Panc1 (cell line): Measurements from ENCODE around the gene DNAJB8. TPM values are rescaled to one million over a fixed set of nuclear protein-coding genes. Genes with fewer than 3 reads are reported as not detected.

Experiments
- ATAC-seq: fragments of 200-7000 bp; cut with Tn5 transposase; 2 replicates; pipeline ENCODE4 v1.9.1; 2020; ENCODE audit warnings: mild to moderate bottlenecking, moderate library complexity
- BruUV-seq: library from RNA; stranded (reverse); fragments of 400-500 nt; replicated peaks from 2 replicates; lab custom pipeline; 2021; lab: Mats Ljungman, UMichigan
- CTCF ChIA-PET: fragments of 300-600 bp; sonication (Branson Sonifier 250); formaldehyde crosslinking; loops from one replicate; lab custom pipeline; 2022; ENCODE audit warnings: antibody characterized with exemption; lab: Charles Lee
- POLR2A ChIA-PET: fragments of 300-600 bp; sonication (Branson Sonifier 250); formaldehyde crosslinking; loops from one replicate; lab custom pipeline; 2022; ENCODE audit warnings: antibody characterized with exemption; lab: Charles Lee
- DNase-seq: peaks from one replicate; pipeline ENCODE4 v3.0.0-alpha.2; 2010; ENCODE audit warnings: low read depth, low spot score
- H3K27ac ChIP-seq: 2 replicates; pipeline ENCODE4 v1.5.1; 2011; ENCODE audit warnings: mild to moderate bottlenecking, low read length, inconsistent platforms
- H3K27me3 ChIP-seq: fragments of 200-500 bp; sonication (Bioruptor generic); 2 replicates; pipeline ENCODE4 v1.6.0; 2014; ENCODE audit warnings: low read length, inconsistent platforms; ENCODE audit not compliant: control insufficient read depth, insufficient read depth
- H3K36me3 ChIP-seq: fragments of 200-500 bp; sonication (Bioruptor generic); 2 replicates; pipeline ENCODE4 v1.5.1; 2014; ENCODE audit warnings: inconsistent platforms, mild to moderate bottlenecking, low read length, moderate library complexity; ENCODE audit not compliant: control insufficient read depth, insufficient read depth
- H3K4me1 ChIP-seq: 2 replicates; pipeline ENCODE4 v1.5.1; 2011; ENCODE audit warnings: inconsistent platforms, mild to moderate bottlenecking, low read length, moderate library complexity; ENCODE audit not compliant: control insufficient read depth, insufficient read depth
- H3K4me3 ChIP-seq, 2 experiments: 2 replicates each; pipeline ENCODE4 v1.5.1; 2011 to 2012; ENCODE audit warnings: low read depth in 2 of 2, low read length in 2 of 2, mild to moderate bottlenecking in 2 of 2, inconsistent platforms in 1 of 2, moderate library complexity in 1 of 2
- H3K9me3 ChIP-seq: fragments of 200-500 bp; sonication (Bioruptor generic); 2 replicates; pipeline ENCODE4 v1.5.1; 2014; ENCODE audit warnings: low read depth, mild to moderate bottlenecking, inconsistent platforms, low read length, moderate library complexity; ENCODE audit not compliant: control insufficient read depth, insufficient read depth
- CTCF ChIP-seq: fragments of 450-650 bp; IDR thresholded peaks from 2 replicates; pipeline ENCODE4 v1.5.1; 2017; ENCODE audit warnings: mild to moderate bottlenecking
- POLR2AphosphoS5 ChIP-seq: IDR thresholded peaks from 2 replicates; pipeline ENCODE4 v1.6.1; 2012; ENCODE audit warnings: mild to moderate bottlenecking, low read depth, low read length, moderate library complexity
- REST ChIP-seq, 2 experiments: IDR thresholded peaks; 2 replicates each; pipeline ENCODE4 v1.6.1; 2011 to 2012; ENCODE audit warnings: low read depth in 2 of 2, control low read depth in 1 of 2, low read length in 1 of 2, mild to moderate bottlenecking in 1 of 2, moderate library complexity in 1 of 2; ENCODE audit not compliant: insufficient read depth in 1 of 2
- SIN3A ChIP-seq: IDR thresholded peaks from 2 replicates; pipeline ENCODE4 v1.6.1; 2012; ENCODE audit warnings: low read depth, mild to moderate bottlenecking, low read length, moderate library complexity, borderline replicate concordance; ENCODE audit not compliant: insufficient read depth
- TCF7L2 ChIP-seq: IDR thresholded peaks from 2 replicates; pipeline ENCODE4 v1.6.1; 2011; ENCODE audit warnings: mild to moderate bottlenecking, low read depth, low read length, inconsistent platforms
- in situ Hi-C: cut with HindIII; loops from 2 replicates; pipeline ENCODE4 v1.10.0; 2016; ENCODE audit warnings: low sequenced_read_pairs, low pct_unique_long_range_greater_than_20kb
- intact Hi-C: fragments of 100-400 bp; cut with micrococcal nuclease; formaldehyde crosslinking; loops from one replicate; pipeline ENCODE4 v1.10.0; 2022; ENCODE audit not compliant: unreplicated experiment
- total RNA-seq: library from RNA; stranded (reverse); gene quantifications from one replicate; pipeline ENCODE4 v1.2.1, GENCODE V29; 2021; ENCODE audit not compliant: unreplicated experiment

DNAJB8 gene
- total RNA-seq, 1 experiment from 2014 or later, result not detected

GRCh38 chr3:128487813-128488635, 21.3 kb upstream of the DNAJB8 start:
- Histone ChIP-seq H3K4me3 (peak overlapping the region; percentile 90 to 92), H3K27ac (peak overlapping the region; percentile 97), H3K9me3 (no peaks in the 10 kb centered on the region), H3K4me1 (peaks cover 36% of the 10 kb centered on the region), H3K27me3 (no peaks in the 10 kb centered on the region), H3K36me3 (peaks cover 3% of the 10 kb centered on the region)
- CTCF ChIA-PET, result no interaction called here
- BruUV-seq, result no TSS peak
- in situ Hi-C loops, result no loop called here
- TF ChIP-seq CTCF (no peak), TCF7L2 (peak; percentile 88), SIN3A (peak; percentile 80; the same call in 1 of the 2 replicates), POLR2AphosphoS5 (peak; percentile 82), REST (IDR thresholded peaks at IDR 0.05; ENCODE audit: insufficient read depth in 1 of 2, low read depth in 2 of 2, low read length in 1 of 2) (no peak)
- intact Hi-C loops, result no loop called here
- ATAC-seq (peak; percentile 86), DNase-seq (no peak)
- POLR2A ChIA-PET, result interaction anchor here (0.7 kb wide), 1 partner anchor 16 kb away, joined by 8 read pairs; no protein-coding TSS in a partner anchor

GRCh38 chr3:128487538-128487812, 20.8 kb upstream of the DNAJB8 start:
- H3K27me3 ChIP-seq, result no peaks in the 10 kb centered on the region
- intact Hi-C loops (no loop called here), in situ Hi-C loops (no loop called here)
- H3K36me3 ChIP-seq, result peaks cover 3% of the 10 kb centered on the region
- DNase-seq, result no peak
- peak overlapping the region; percentile 97 for H3K27ac ChIP-seq
- ChIA-PET CTCF (no interaction called here), POLR2A (no interaction called here)
- ATAC-seq, result no peak
- no TSS peak for BruUV-seq
- peaks cover 41% of the 10 kb centered on the region for H3K4me1 ChIP-seq
- H3K4me3 ChIP-seq, result peak overlapping the region; percentile 90 to 92
- no peaks in the 10 kb centered on the region for H3K9me3 ChIP-seq
- TF ChIP-seq POLR2AphosphoS5, result no peak
- no peak for TF ChIP-seq CTCF
- TF ChIP-seq SIN3A, result no peak; the same call in 1 of the 2 replicates
- TF ChIP-seq TCF7L2, result no peak
